OCI-LY3 (cell line): Measurements from ENCODE around the gene LGR4.

Experiments used
- EZH2phosphoT487 ChIP-seq: fragments of 200-600 bp; shearing (Covaris generic); IDR thresholded peaks from 2 replicates; pipeline ENCODE4 v1.6.1; 2018; ENCODE audit warnings: antibody characterized with exemption, mixed run types, low read depth
- TF ChIP-seq, protein P1 (sequence below): fragments of 200-600, 300-600 bp; sonication (generic); IDR thresholded peaks from 2 replicates; pipeline ENCODE4 v1.5.1; 2014; ENCODE audit warnings: antibody characterized with exemption, low read length, low read depth

DNA sequence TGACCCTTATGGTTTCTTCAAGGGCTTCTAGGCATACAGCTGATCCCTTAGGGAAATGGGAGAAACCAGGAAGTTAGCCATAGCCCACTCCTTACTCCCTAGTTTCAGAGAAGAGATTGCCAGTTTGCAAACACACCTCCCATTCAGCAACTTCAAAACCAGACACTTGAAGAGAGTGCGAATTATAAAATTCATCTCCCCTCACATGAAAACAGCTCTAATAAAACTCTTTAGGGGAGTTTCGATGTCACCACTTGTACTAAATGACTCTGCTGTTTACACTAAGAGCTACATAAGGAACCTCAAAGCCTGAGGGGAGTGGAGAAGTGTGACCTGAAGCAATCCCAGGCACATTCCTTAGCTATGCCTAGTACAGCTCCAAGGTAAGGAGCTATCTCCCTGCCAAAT lies 8.3 kb downstream of the LGR4 start:
- TF ChIP-seq, protein P1, sequence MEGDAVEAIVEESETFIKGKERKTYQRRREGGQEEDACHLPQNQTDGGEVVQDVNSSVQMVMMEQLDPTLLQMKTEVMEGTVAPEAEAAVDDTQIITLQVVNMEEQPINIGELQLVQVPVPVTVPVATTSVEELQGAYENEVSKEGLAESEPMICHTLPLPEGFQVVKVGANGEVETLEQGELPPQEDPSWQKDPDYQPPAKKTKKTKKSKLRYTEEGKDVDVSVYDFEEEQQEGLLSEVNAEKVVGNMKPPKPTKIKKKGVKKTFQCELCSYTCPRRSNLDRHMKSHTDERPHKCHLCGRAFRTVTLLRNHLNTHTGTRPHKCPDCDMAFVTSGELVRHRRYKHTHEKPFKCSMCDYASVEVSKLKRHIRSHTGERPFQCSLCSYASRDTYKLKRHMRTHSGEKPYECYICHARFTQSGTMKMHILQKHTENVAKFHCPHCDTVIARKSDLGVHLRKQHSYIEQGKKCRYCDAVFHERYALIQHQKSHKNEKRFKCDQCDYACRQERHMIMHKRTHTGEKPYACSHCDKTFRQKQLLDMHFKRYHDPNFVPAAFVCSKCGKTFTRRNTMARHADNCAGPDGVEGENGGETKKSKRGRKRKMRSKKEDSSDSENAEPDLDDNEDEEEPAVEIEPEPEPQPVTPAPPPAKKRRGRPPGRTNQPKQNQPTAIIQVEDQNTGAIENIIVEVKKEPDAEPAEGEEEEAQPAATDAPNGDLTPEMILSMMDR = no peak
- TF ChIP-seq EZH2phosphoT487 = no peak
